HG03378 (cell line): ENCODE measurements around the gene GCK.

Source experiments
- ATAC-seq: cut with Tn5 transposase; IDR thresholded peaks from one replicate; pipeline ENCODE4 v1.9.1; 2021; ENCODE audit warnings: mild to moderate bottlenecking, moderate library complexity; ENCODE audit not compliant: unreplicated experiment

GCK gene

GRCh38 chr7:44189286-44189992, at the start of gene GCK:
TSS of gene GCK (minus strand) at chr7:44189439. CDS start at chr7:44188953, 486 bp downstream.
- ATAC-seq: no peak

DNA sequence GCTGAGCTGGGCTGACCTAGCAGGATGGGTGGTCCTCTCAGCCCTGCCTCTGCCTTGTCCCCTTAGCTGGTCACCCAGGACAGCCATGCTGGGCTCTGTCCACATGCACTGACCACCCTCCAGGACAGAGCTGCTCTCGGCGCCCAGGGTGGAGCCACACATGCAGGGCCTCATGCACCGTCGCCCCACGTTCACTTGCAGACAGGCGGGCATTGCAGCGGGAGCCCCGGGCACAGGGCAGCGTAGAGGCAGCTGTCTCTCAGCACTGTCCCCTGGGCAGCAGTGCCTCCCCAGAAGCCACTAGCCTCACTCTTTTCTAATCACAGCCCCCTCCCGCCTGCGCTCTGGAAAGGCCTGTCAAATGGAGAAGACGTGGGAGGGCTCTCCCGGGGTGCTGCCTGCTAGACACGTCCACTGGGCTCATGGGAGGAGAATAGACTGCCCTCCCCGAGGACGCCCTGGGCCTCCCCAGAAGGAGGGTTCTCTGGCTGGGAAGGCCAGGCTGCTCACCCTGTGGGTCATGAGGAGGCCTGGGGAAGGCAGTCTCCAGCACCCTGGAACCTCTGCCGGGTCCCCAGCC, 49.0 kb upstream of the GCK start:
- ATAC-seq: no peak

GRCh38 chr7:44237696-44238095, 48.5 kb upstream of the GCK start:
- ATAC-seq: no peak

GRCh38 chr7:44236333-44236728, 47.1 kb upstream of the GCK start:
- ATAC-seq: no peak

- ATAC-seq: no peak
These were observed 46.5 kb upstream of the GCK start for GRCh38 chr7:44235582-44236332.

GRCh38 chr7:44235066-44235465, 45.8 kb upstream of the GCK start:
- ATAC-seq: no peak

- no peak for ATAC-seq
These were observed 43.9 kb upstream of the GCK start for GRCh38 chr7:44232901-44233715.

DNA sequence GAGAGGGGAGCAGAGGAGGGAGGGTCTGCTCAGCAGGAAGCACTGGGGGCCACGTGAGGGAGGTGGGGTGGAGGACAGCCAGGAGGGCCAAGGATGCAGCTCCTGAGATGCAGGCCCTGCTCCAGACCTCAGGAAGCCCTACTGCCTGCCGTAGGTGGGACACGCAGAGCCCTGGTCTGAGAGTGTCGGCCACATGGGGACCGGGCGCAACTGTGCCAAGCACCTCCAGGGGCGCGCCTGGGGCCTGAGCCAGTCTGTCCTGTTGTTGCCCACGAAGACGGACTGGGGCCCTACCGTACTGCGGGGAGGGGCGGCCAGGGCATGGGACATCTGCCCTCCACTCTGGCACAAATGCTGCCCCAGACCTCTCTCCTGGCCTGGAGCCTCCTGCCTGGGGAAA, 43.2 kb upstream of the GCK start:
- no peak for ATAC-seq

- ATAC-seq: no peak
These were observed 41.8 kb upstream of the GCK start for GRCh38 chr7:44231088-44231487.

DNA sequence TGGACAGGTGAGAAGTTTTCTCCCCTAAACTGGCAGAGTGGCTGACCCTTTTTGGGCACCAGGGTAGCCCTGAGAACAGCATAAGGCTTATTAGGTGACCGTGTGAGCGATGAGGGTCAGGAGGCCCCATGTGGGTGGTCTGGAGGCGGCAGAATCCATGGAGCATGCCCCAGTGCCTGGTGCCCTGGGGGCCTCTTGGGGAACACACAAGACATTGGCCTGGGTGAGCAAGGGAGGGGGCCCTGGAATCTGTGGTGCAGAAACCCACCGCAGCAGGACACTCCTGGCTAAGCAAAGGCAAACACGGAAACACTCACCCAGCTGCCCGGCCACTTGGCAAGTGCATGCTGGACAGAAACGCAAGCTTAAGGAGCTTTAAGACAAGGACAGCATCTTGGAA, 41.0 kb upstream of the GCK start:
- no peak for ATAC-seq

- ATAC-seq: no peak
These were observed 40.4 kb upstream of the GCK start for GRCh38 chr7:44229546-44230105.

GRCh38 chr7:44228571-44229350, 39.5 kb upstream of the GCK start:
- ATAC-seq: no peak

GRCh38 chr7:44227911-44228310, 38.7 kb upstream of the GCK start:
- no peak for ATAC-seq

DNA sequence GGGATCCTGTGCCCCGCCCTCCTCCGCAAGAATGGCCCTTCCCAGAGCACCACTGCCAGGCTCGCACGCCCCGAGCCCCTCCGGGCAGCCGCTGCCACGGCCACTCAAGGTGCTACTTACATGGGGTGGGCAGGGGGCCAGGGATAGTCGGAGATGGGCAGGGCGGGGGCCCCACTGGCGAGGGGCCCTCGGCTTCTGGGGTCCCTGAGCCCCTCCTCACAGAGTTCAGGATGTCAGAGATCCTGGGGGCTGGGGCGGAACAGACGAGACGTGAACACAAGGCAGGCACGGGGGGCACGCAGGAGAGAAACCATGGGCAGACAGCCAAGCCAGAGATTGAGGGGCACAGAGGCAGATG, 37.1 kb upstream of the GCK start:
- ATAC-seq: no peak

GRCh38 chr7:44225566-44226395, 36.5 kb upstream of the GCK start:
- no peak for ATAC-seq

GRCh38 chr7:44224974-44225565, 35.8 kb upstream of the GCK start:
- ATAC-seq: no peak

DNA sequence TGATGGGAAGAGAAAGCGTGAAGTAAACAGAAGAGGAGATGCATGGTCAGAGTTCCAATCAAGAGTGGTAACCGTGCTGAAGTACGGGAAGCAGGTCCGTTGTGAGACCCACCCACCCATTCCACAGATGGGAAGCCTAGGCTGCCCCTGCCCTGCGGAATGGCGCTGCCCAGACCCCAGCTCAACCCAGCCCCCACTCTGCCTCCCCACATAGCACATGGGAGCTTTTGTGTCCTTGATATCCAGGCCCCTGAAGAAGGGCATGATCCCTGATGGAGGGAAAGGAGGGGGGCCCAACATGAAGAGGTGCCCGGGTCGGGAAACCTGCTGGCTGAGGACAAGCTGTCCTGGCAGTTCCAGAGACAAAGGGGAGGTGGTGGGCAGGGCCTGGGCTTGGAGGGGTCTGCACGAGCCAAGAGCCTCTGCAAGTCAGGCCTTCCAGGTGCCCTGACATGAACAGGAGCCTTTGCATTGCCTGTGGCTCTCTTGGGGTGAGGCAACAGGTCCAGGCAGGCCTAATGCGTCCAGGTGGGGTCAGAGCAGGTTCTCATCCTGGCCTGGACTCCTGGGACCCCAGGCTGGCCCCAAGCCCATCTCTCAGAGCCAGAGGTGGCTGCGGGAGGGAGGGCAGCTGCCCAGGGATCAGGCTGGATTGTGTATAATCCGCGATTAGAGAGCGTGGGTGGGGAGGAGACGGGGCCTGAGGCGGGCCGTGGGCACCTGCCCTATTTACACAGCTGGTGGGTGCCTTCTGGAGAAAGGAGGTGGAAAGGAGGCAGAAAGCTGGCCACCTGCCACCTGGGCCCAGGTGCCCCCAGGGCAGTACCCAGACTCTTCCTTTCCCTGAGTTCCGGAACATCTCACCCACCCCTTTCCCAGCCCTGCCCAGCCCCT, 35.1 kb upstream of the GCK start:
- no peak for ATAC-seq
